ENCODE results near the gene MEGF10. TPM values are rescaled to one million over a fixed set of nuclear protein-coding genes. Genes with fewer than 3 reads are reported as not detected.
"Not testable (repeated sequence)": the region's sequence is repeated elsewhere in the genome, so short reads cannot be mapped to it uniquely, and the experiment has no call there.

The MEGF10 gene
- total RNA-seq, 1 donor from 2014 or later = 13.3 TPM

DNA sequence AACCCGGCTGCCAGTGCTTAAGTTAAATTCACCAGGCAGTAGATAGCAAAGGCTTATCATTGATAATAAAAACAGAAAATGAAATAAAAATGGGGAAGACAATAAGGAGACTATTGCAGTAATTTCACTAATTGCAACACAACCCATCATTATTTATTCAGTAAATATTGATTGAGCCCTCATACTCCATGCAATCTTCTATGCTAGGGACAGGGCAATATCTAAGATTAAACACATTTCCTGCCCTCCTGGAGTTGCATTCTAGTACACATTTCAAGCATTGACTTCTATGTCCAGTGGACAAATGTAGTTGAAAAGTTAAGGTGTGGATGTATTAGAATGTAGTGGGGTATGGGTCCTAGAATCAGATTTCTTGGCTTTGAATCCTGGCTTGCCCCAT lies 12.8 kb downstream of the MEGF10 start:
- Mint-ChIP-seq H3K27me3 (no peaks in the 10 kb centered on the region), H3K4me3 (no peak overlapping the region), H3K27ac (no peak overlapping the region), H3K36me3 (no peaks in the 10 kb centered on the region), H3K4me1 (ENCODE audit: unreplicated experiment) (peaks cover 11% of the 10 kb centered on the region), H3K9me3 (no peaks in the 10 kb centered on the region)
- TF ChIP-seq, protein P1, sequence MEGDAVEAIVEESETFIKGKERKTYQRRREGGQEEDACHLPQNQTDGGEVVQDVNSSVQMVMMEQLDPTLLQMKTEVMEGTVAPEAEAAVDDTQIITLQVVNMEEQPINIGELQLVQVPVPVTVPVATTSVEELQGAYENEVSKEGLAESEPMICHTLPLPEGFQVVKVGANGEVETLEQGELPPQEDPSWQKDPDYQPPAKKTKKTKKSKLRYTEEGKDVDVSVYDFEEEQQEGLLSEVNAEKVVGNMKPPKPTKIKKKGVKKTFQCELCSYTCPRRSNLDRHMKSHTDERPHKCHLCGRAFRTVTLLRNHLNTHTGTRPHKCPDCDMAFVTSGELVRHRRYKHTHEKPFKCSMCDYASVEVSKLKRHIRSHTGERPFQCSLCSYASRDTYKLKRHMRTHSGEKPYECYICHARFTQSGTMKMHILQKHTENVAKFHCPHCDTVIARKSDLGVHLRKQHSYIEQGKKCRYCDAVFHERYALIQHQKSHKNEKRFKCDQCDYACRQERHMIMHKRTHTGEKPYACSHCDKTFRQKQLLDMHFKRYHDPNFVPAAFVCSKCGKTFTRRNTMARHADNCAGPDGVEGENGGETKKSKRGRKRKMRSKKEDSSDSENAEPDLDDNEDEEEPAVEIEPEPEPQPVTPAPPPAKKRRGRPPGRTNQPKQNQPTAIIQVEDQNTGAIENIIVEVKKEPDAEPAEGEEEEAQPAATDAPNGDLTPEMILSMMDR (conservative IDR thresholded peaks at IDR 0.05) = no peak
- no peak for DNase-seq (ENCODE audit: extremely low spot score, unreplicated experiment)

DNA sequence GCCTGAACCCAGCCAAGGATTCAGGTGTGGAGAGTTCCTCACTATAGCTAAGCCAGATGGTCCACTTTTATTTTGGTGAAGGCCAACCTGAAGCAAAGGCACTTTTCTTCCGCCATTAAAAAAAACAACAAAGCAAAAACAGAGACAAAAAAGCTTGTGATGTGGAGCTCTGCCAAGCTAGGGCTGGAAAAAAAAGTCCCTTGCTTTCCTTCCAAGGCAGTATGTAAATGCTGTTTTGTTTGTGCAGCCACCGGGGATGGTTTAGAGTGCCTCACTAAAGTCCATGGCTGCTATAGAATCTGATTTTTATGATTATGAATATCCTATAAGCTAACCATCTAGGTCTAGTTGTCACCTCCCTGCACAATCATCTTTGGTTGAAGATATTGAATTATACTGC lies 14.9 kb downstream of the MEGF10 start:
- H3K4me3 Mint-ChIP-seq = no peak overlapping the region
- no peak for DNase-seq (ENCODE audit: extremely low spot score, unreplicated experiment)
- no peaks in the 10 kb centered on the region for H3K9me3 Mint-ChIP-seq
- no peaks in the 10 kb centered on the region for H3K27me3 Mint-ChIP-seq
- H3K36me3 Mint-ChIP-seq = no peaks in the 10 kb centered on the region
- TF ChIP-seq, protein P1 (conservative IDR thresholded peaks at IDR 0.05) = no peak
- H3K4me1 Mint-ChIP-seq (ENCODE audit: unreplicated experiment) = no peaks in the 10 kb centered on the region
- no peak overlapping the region for H3K27ac Mint-ChIP-seq

DNA sequence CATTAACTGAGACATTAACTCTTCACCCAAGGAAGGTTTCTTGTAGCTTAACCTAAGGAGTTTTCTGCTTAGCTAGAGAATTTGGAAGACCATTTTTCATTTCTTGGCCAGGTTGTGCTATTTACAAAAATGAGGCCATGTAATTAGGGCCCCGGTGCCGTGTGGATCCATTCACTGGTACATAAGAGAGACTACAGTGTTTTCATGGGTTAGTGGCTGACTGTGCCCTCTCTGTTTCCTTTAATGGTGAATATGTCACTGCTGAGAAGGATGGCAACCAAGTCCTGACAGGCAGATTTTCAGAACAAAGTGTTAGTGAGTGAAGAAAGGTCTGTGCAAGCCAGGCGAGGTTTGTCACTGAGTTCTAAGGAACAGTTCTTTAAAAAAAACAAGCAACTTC lies 15.4 kb downstream of the MEGF10 start:
- Mint-ChIP-seq H3K27me3 (no peaks in the 10 kb centered on the region), H3K4me3 (no peak overlapping the region), H3K36me3 (no peaks in the 10 kb centered on the region), H3K27ac (no peak overlapping the region), H3K4me1 (ENCODE audit: unreplicated experiment) (no peaks in the 10 kb centered on the region), H3K9me3 (no peaks in the 10 kb centered on the region)
- TF ChIP-seq, protein P1 (conservative IDR thresholded peaks at IDR 0.05) = no peak
- no peak for DNase-seq (ENCODE audit: extremely low spot score, unreplicated experiment)

DNA sequence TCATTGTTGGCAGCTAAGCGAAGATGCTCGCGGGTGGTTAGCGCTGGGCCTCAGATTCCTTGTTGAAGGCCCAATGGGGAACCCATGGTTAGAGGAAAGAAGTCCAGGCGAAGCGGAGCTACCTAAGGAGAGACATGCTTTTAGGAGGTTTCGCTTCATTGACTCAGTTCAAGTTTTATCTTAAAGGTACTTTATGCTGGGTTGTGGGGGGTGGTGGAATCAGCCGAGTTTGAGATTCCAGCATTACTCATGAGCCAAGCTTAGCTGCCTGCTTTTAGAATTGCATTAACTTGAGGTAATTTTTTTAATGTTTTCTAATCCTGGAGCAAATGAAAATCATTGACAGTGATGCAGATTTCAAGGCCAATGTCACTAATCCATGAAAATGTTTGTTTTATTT lies 16.1 kb downstream of the MEGF10 start:
- TF ChIP-seq, protein P1 (conservative IDR thresholded peaks at IDR 0.05) = no peak
- no peak overlapping the region for H3K4me3 Mint-ChIP-seq
- H3K4me1 Mint-ChIP-seq (ENCODE audit: unreplicated experiment) = peaks cover 4% of the 10 kb centered on the region

DNA sequence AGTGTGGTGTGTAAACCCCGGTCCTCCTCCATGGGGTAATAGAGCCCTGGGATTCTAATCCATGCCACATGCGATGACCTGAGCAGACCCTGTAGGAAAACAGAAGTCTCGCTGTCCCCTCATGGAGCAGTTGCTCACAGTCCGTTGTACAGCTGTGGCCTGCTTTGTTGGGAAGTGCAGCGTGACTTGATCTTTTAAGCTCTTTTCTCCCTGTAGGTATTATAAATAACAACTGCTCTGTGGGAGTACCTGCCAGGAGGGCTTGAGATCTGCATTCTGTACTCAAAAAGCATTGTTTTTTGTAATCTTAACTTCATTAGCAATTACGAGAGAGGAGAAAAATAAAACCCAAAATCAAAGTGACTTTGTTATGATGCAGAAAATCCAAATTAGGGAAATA lies 17.3 kb downstream of the MEGF10 start:
- TF ChIP-seq, protein P1 (conservative IDR thresholded peaks at IDR 0.05) = no peak
- Mint-ChIP-seq H3K36me3 (no peaks in the 10 kb centered on the region), H3K27me3 (no peaks in the 10 kb centered on the region), H3K9me3 (no peaks in the 10 kb centered on the region), H3K4me1 (ENCODE audit: unreplicated experiment) (peaks cover 6% of the 10 kb centered on the region), H3K27ac (no peak overlapping the region), H3K4me3 (no peak overlapping the region)
- DNase-seq (ENCODE audit: extremely low spot score, unreplicated experiment) = no peak

More for the DNA sequence above, 16.1 kb downstream of the MEGF10 start:
- Mint-ChIP-seq H3K9me3 (no peaks in the 10 kb centered on the region), H3K27me3 (no peaks in the 10 kb centered on the region), H3K36me3 (no peaks in the 10 kb centered on the region), H3K27ac (no peak overlapping the region)
- no peak for DNase-seq (ENCODE audit: extremely low spot score, unreplicated experiment)

DNA sequence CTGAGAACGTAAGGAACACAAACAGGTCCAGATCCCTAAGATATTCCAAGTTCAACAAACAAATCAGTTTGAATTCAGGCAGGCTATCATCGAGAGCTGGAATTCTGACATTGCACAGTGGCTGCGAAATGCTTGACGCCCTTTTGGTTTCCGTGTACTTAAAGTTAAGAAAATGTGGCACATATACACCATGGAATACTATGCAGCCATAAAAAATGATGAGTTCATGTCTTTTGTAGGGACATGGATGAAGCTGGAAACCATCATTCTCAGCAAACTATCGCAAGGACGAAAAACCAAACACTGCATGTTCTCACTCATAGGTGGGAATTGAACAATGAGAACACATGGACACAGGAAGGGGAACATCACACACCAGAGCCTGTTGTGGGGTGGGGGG lies 17.7 kb downstream of the MEGF10 start:
- H3K4me3 Mint-ChIP-seq; DNase-seq (ENCODE audit: extremely low spot score, unreplicated experiment); H3K36me3 Mint-ChIP-seq; H3K27ac Mint-ChIP-seq; H3K9me3 Mint-ChIP-seq; H3K4me1 Mint-ChIP-seq (ENCODE audit: unreplicated experiment); H3K27me3 Mint-ChIP-seq: not testable (repeated sequence)
